IMR-90 (cell line): ENCODE results near the gene TAGLN. TPM values are rescaled to one million over a fixed set of nuclear protein-coding genes. Genes with fewer than 3 reads are reported as not detected.

Experiments used
- ATAC-seq: fragments of 200-7000 bp; cut with Tn5 transposase; 2 replicates; pipeline ENCODE4 v1.9.1; 2020; ENCODE audit warnings: low read depth, mild to moderate bottlenecking, moderate library complexity
- BruUV-seq: library from RNA; stranded (reverse); fragments of 400-500 nt; replicated peaks from 2 replicates; lab custom pipeline; 2021; lab: Mats Ljungman, UMichigan
- CTCF ChIA-PET: fragments of 300-600 bp; formaldehyde crosslinking; extraction: SDS; loops from one replicate; lab custom pipeline; 2021; ENCODE audit warnings: antibody characterized with exemption; lab: Yijun Ruan, JAX
- POLR2A ChIA-PET: fragments of 300-600 bp; sonication (Branson Sonifier 250); formaldehyde crosslinking; loops from one replicate; lab custom pipeline; 2022; ENCODE audit warnings: antibody characterized with exemption; ENCODE audit not compliant: unreplicated experiment; lab: Charles Lee
- DNase-seq: peaks from one replicate; pipeline ENCODE4 v3.0.0; 2013
- H2AFZ ChIP-seq: replicated peaks from 2 replicates; pipeline ENCODE3; 2013; ENCODE audit warnings: low read length, mild to moderate bottlenecking; ENCODE audit not compliant: poor library complexity
- H2AK5ac ChIP-seq: 2 replicates; pipeline ENCODE4 v1.6.1; 2013; ENCODE audit warnings: low read depth, low read length, inconsistent platforms
- H2AK9ac ChIP-seq: replicated peaks from 2 replicates; pipeline ENCODE3; 2013; ENCODE audit warnings: mild to moderate bottlenecking, low read depth, low read length, moderate library complexity; ENCODE audit not compliant: poor library complexity
- H2BK120ac ChIP-seq: 2 replicates; pipeline ENCODE4 v1.6.1; 2013; ENCODE audit warnings: low read depth, low read length, inconsistent platforms
- H2BK15ac ChIP-seq: 3 replicates; pipeline ENCODE4 v1.6.1; 2013; ENCODE audit warnings: low read depth, low read length, inconsistent platforms
- H2BK20ac ChIP-seq: 2 replicates; pipeline ENCODE4 v1.6.1; 2013; ENCODE audit warnings: low read depth, mild to moderate bottlenecking, inconsistent platforms, low read length, moderate library complexity
- H2BK5ac ChIP-seq: 2 replicates; pipeline ENCODE4 v1.6.1; 2013; ENCODE audit warnings: mild to moderate bottlenecking, low read depth, low read length, inconsistent platforms; ENCODE audit not compliant: poor library complexity, severe bottlenecking
- H3K14ac ChIP-seq: replicated peaks from 2 replicates; pipeline ENCODE4 v1.6.1; 2013; ENCODE audit warnings: low read depth, low read length, inconsistent platforms
- H3K18ac ChIP-seq: 2 replicates; pipeline ENCODE4 v1.6.1; 2013; ENCODE audit warnings: low read depth, low read length, control low read depth
- H3K23ac ChIP-seq: 2 replicates; pipeline ENCODE4 v1.6.1; 2013; ENCODE audit warnings: low read depth, low read length, inconsistent platforms
- H3K27ac ChIP-seq: 2 replicates; pipeline ENCODE4 v1.5.1; 2013; ENCODE audit warnings: mild to moderate bottlenecking, control low read depth, low read length; ENCODE audit not compliant: insufficient read depth
- H3K27me3 ChIP-seq: 2 replicates; pipeline ENCODE4 v1.6.1; 2013; ENCODE audit warnings: low read length; ENCODE audit not compliant: control insufficient read depth, insufficient read depth
- H3K36me3 ChIP-seq: 2 replicates; pipeline ENCODE4 v1.6.1; 2013; ENCODE audit warnings: low read length, mixed read lengths; ENCODE audit not compliant: control insufficient read depth, insufficient read depth
- H3K4ac ChIP-seq: 2 replicates; pipeline ENCODE4 v1.6.1; 2013; ENCODE audit warnings: low read depth, low read length, inconsistent platforms
- H3K4me1 ChIP-seq: 2 replicates; pipeline ENCODE4 v1.6.1; 2013; ENCODE audit warnings: low read length, mixed read lengths; ENCODE audit not compliant: control insufficient read depth, insufficient read depth
- H3K4me2 ChIP-seq: 2 replicates; pipeline ENCODE4 v1.6.1; 2013; ENCODE audit warnings: low read depth, mild to moderate bottlenecking, control low read depth, low read length, moderate library complexity
- H3K4me3 ChIP-seq: 2 replicates; pipeline ENCODE4 v1.5.1; 2013; ENCODE audit warnings: low read depth, mild to moderate bottlenecking, control low read depth, low read length, moderate library complexity; ENCODE audit not compliant: insufficient read depth
- H3K56ac ChIP-seq: 2 replicates; pipeline ENCODE4 v1.6.1; 2013; ENCODE audit warnings: low read length, inconsistent platforms; ENCODE audit not compliant: insufficient read depth; ENCODE audit errors: extremely low read depth
- H3K79me1 ChIP-seq, 2 experiments: 2 replicates each; pipeline ENCODE4 v1.6.1; 2013; ENCODE audit warnings: low read length in 2 of 2, inconsistent platforms in 1 of 2, low read depth in 1 of 2
- H3K9ac ChIP-seq: 2 replicates; pipeline ENCODE4 v1.6.1; 2013; ENCODE audit warnings: low read depth, low read length, control low read depth
- H3K9me1 ChIP-seq: 2 replicates; pipeline ENCODE4 v1.6.1; 2013; ENCODE audit warnings: low read length, inconsistent platforms; ENCODE audit not compliant: insufficient read depth
- H3K9me3 ChIP-seq: 2 replicates; pipeline ENCODE4 v1.6.1; 2013; ENCODE audit warnings: low read length; ENCODE audit not compliant: control insufficient read depth, insufficient read depth
- H4K20me1 ChIP-seq: 2 replicates; pipeline ENCODE4 v1.6.1; 2013; ENCODE audit warnings: low read length, inconsistent platforms; ENCODE audit not compliant: insufficient read depth
- H4K5ac ChIP-seq: 2 replicates; pipeline ENCODE4 v1.6.1; 2013; ENCODE audit warnings: mild to moderate bottlenecking, low read depth, low read length, control low read depth
- H4K8ac ChIP-seq, 2 experiments: 2 replicates each; pipeline ENCODE4 v1.6.1; 2013; ENCODE audit warnings: low read depth in 2 of 2, low read length in 2 of 2, control low read depth in 1 of 2, inconsistent platforms in 1 of 2
- H4K91ac ChIP-seq: 2 replicates; pipeline ENCODE4 v1.6.1; 2013; ENCODE audit warnings: low read depth, low read length, inconsistent platforms; ENCODE audit not compliant: insufficient read depth
- BHLHE40 ChIP-seq: fragments of 150-350 bp; IDR thresholded peaks from 2 replicates; pipeline ENCODE4 v1.6.1; 2016; ENCODE audit warnings: mild to moderate bottlenecking, low read depth, low read length
- CHD1 ChIP-seq: IDR thresholded peaks from 2 replicates; pipeline ENCODE4 v1.6.1; 2012; ENCODE audit warnings: low read depth, low read length, improper control_type of control experiment
- MAFK ChIP-seq: IDR thresholded peaks from 2 replicates; pipeline ENCODE4 v1.6.1; 2012; ENCODE audit warnings: low read depth, low read length, improper control_type of control experiment
- SMC3 ChIP-seq: fragments of 150-350 bp; IDR thresholded peaks from 2 replicates; pipeline ENCODE4 v1.6.1; 2016; ENCODE audit warnings: low read depth, mild to moderate bottlenecking, antibody characterized with exemption, low read length, moderate library complexity
- WGBS, 2 experiments: methylation state at CpG; one replicate each; pipeline versions ENCODE4 v1.1.5 to v1.1.7; 2013; ENCODE audit warnings: missing lambda C conversion rate in 2 of 2; ENCODE audit not compliant: insufficient read length in 1 of 2; ENCODE audit errors: extremely low coverage in 2 of 2; 5-methylcytosine and 5-hydroxymethylcytosine counted together
- dilution Hi-C: fragments of 300-500 bp; cut with HindIII; formaldehyde crosslinking; loops from one replicate; pipeline ENCODE4 v1.14.3; 2018; ENCODE audit warnings: low sequenced_read_pairs; ENCODE audit not compliant: unreplicated experiment
- in situ Hi-C: fragments of 300-500 bp; cut with MboI; formaldehyde crosslinking; loops from 3 replicates; pipeline ENCODE4 v1.14.3; 2019; ENCODE audit warnings: low sequenced_read_pairs, inconsistent platforms, mixed read lengths
- intact Hi-C: fragments of 100-400 bp; cut with micrococcal nuclease; formaldehyde crosslinking; loops from 2 replicates; pipeline ENCODE4 v1.10.0; 2022
- polyA plus RNA-seq, 3 experiments: library from polyadenylated mRNA; depleted of rRNA; stranded (reverse); fragments of >200 nt; gene quantifications; 2 replicates each; pipeline ENCODE4 v1.2.3, GENCODE V29; 2012; ENCODE audit warnings: low replicate concordance in 1 of 3
- total RNA-seq: library from RNA; depleted of rRNA; stranded (reverse); fragments of >200 nt; gene quantifications from 2 replicates; pipeline ENCODE4 v1.2.3, GENCODE V29; 2012

TAGLN gene
- total and polyA plus RNA-seq, 2 of the 4 experiments (the other 2 are of a cell fraction), result 2,558 to 3,760 TPM

- Histone ChIP-seq H3K9ac (no peak overlapping the region), H3K18ac (no peak overlapping the region), H4K8ac (no peak overlapping the region), H3K27me3 (no peaks in the 10 kb centered on the region), H4K91ac (no peak overlapping the region), H3K4me2 (no peak overlapping the region), H3K27ac (no peak overlapping the region), H3K4ac (no peak overlapping the region), H3K4me3 (no peak overlapping the region), H2BK120ac (no peak overlapping the region), H4K20me1 (peaks cover 12% of the 10 kb centered on the region), H2AK9ac (no peak overlapping the region), H3K4me1 (peaks cover 13% of the 10 kb centered on the region), H3K23ac (no peak overlapping the region), H2AFZ (no peak overlapping the region), H3K9me1 (peaks cover 13% of the 10 kb centered on the region), H2AK5ac (no peak overlapping the region), H3K9me3 (no peaks in the 10 kb centered on the region), H3K14ac (no peak overlapping the region), H3K79me1 (peaks cover 10 to 23% of the 10 kb centered on the region in 2 experiments; a peak in 3 of 4 replicates), H2BK20ac (no peak overlapping the region), H3K36me3 (peaks cover 30% of the 10 kb centered on the region), H2BK15ac (no peak overlapping the region), H2BK5ac (no peak overlapping the region), H4K5ac (no peak overlapping the region), H3K56ac (no peak overlapping the region)
- in situ Hi-C loops, result no loop called here
- no TSS peak for BruUV-seq
- intact Hi-C loops, result no loop called here
- TF ChIP-seq BHLHE40, result no peak
- no peak for TF ChIP-seq MAFK
- no peak for TF ChIP-seq CHD1
- no peak for TF ChIP-seq SMC3
- dilution Hi-C loops, result no loop called here
- ATAC-seq, result no peak
- DNase-seq, result no peak
- 92% methylated on average over 15 of the region's 19 CpGs; no CpG with 5 or more reads in 1 of the 2 experiments for WGBS, 2 experiments
- POLR2A ChIA-PET, result interaction anchor here (1.1 kb wide), 1 partner anchor 16 kb away, joined by 4 read pairs; no protein-coding TSS in a partner anchor
- CTCF ChIA-PET, result no interaction called here
Measured at GRCh38 chr11:117195761-117196160, 3.4 kb upstream of the TAGLN start.
